Measurements from ENCODE around the gene FREM1. TPM values are rescaled to one million over a fixed set of nuclear protein-coding genes. Genes with fewer than 3 reads are reported as not detected.

FREM1 gene
- total RNA-seq, 1 experiment from 2014 or later: 1.2 TPM

GRCh38 chr9:14829204-14829603 is 81.0 kb downstream of the FREM1 start:
- Histone ChIP-seq H3K4me3 (ENCODE audit: low read length) (no peak overlapping the region), H3K27ac (ENCODE audit: low read length) (no peak overlapping the region), H3K9me2 (replicated peaks; ENCODE audit: low read length) (no peaks in the 10 kb centered on the region), H4K20me1 (ENCODE audit: low read length) (no peaks in the 10 kb centered on the region), H3K36me3 (ENCODE audit: low read depth, low read length) (no peaks in the 10 kb centered on the region), H2AFZ (ENCODE audit: low read length) (no peak overlapping the region), H3K79me2 (ENCODE audit: low read length) (no peaks in the 10 kb centered on the region), H3F3A (ENCODE audit: low read length, unreplicated experiment) (no peaks in the 10 kb centered on the region), H3K9me3 (ENCODE audit: low read length) (no peaks in the 10 kb centered on the region), H3K27me3 (ENCODE audit: low read length) (no peaks in the 10 kb centered on the region), H3K4me1 (ENCODE audit: insufficient read depth, low read length) (no peaks in the 10 kb centered on the region), H3K9ac (ENCODE audit: low read length) (no peak overlapping the region), H3K4me2 (ENCODE audit: low read length) (no peak overlapping the region)
- TF ChIP-seq CTCF (conservative IDR thresholded peaks at IDR 0.05; ENCODE audit: low read depth, low read length) (no peak), EZH2 (IDR thresholded peaks at IDR 0.05; ENCODE audit: low read length, unreplicated experiment) (no peak), EZH2phosphoT487 (IDR thresholded peaks at IDR 0.05; ENCODE audit: borderline replicate concordance, low read length) (no peak)
- BruUV-seq (replicated peaks): no TSS peak
- ChIA-PET POLR2A (ENCODE audit: unreplicated experiment) (interaction anchor here (0.6 kb wide), 1 partner anchor 478 kb away, joined by 4 read pairs; the partner anchor contains the start of gene TTC39B), CTCF (no interaction called here)
- DNase-seq (no peak), ATAC-seq (no peak)
- intact Hi-C loops (cut with micrococcal nuclease): no loop called here

DNA sequence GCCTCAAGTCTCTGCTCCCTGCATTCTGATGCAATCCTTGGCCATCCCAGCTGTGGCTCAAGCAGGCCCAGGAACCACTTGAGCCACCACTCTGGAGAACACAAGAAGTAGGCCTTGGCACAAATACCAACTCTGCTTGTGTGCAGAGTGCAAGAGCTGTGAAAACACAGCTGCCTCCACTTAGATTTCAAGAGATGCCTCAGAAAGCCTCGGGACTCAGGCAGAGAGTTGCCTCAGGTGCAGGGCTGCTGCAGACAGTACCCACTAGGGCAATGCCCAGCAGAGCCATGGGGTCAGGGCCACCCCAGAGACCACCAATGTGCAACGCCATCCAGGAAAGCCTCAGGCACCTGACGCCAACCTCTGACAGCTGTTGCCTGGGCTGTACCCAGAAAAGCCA is 82.4 kb downstream of the FREM1 start:
- TF ChIP-seq EZH2 (IDR thresholded peaks at IDR 0.05; ENCODE audit: low read length, unreplicated experiment) (no peak), EZH2phosphoT487 (IDR thresholded peaks at IDR 0.05; ENCODE audit: borderline replicate concordance, low read length) (no peak), CTCF (conservative IDR thresholded peaks at IDR 0.05; ENCODE audit: low read depth, low read length) (no peak)
- CTCF ChIA-PET: no interaction called here
- no peaks in the 10 kb centered on the region for H3K9me3 ChIP-seq (ENCODE audit: low read length)
- BruUV-seq (replicated peaks): no TSS peak
- no peak for ATAC-seq
- intact Hi-C loops (cut with micrococcal nuclease): no loop called here
- no peaks in the 10 kb centered on the region for H3K9me2 ChIP-seq (replicated peaks; ENCODE audit: low read length)
- DNase-seq: no peak
- no peaks in the 10 kb centered on the region for H3K79me2 ChIP-seq (ENCODE audit: low read length)
- no peak overlapping the region for H3K9ac ChIP-seq (ENCODE audit: low read length)
- no peak overlapping the region for H2AFZ ChIP-seq (ENCODE audit: low read length)
- POLR2A ChIA-PET (ENCODE audit: unreplicated experiment): no interaction called here
- H4K20me1 ChIP-seq (ENCODE audit: low read length): no peaks in the 10 kb centered on the region
- no peaks in the 10 kb centered on the region for H3K27me3 ChIP-seq (ENCODE audit: low read length)
- no peak overlapping the region for H3K27ac ChIP-seq (ENCODE audit: low read length)
- no peak overlapping the region for H3K4me2 ChIP-seq (ENCODE audit: low read length)
- no peaks in the 10 kb centered on the region for H3K36me3 ChIP-seq (ENCODE audit: low read depth, low read length)
- no peaks in the 10 kb centered on the region for H3K4me1 ChIP-seq (ENCODE audit: insufficient read depth, low read length)
- no peak overlapping the region for H3K4me3 ChIP-seq (ENCODE audit: low read length)
- H3F3A ChIP-seq (ENCODE audit: low read length, unreplicated experiment): no peaks in the 10 kb centered on the region

DNA sequence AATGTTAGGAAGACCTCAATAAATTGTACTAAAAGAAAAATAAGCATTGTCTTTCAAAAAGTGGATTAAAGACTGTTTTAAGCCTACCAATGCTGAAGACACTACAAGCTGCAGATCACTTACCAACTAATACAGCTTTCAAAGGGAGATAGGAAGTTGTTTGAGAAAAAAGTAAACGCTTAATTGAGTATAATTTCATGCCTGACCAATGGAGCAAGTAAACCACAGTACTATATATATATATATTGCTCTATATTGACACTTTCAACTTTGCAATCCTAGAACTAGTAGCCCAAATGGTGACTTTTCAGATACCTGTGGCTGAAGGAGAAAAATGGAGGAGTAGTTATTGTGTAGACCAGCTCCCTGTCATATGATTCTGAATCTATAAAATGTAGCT is 85.7 kb downstream of the FREM1 start:
- no peaks in the 10 kb centered on the region for H3K4me1 ChIP-seq (ENCODE audit: insufficient read depth, low read length)
- no peaks in the 10 kb centered on the region for H3K36me3 ChIP-seq (ENCODE audit: low read depth, low read length)
- ATAC-seq: no peak
- ChIA-PET CTCF (no interaction called here), POLR2A (ENCODE audit: unreplicated experiment) (no interaction called here)
- TF ChIP-seq EZH2phosphoT487 (IDR thresholded peaks at IDR 0.05; ENCODE audit: borderline replicate concordance, low read length) (no peak), CTCF (conservative IDR thresholded peaks at IDR 0.05; ENCODE audit: low read depth, low read length) (no peak), EZH2 (IDR thresholded peaks at IDR 0.05; ENCODE audit: low read length, unreplicated experiment) (no peak)
- no TSS peak for BruUV-seq (replicated peaks)
- no peak overlapping the region for H3K4me3 ChIP-seq (ENCODE audit: low read length)
- H3K9me3 ChIP-seq (ENCODE audit: low read length): no peaks in the 10 kb centered on the region
- no peaks in the 10 kb centered on the region for H4K20me1 ChIP-seq (ENCODE audit: low read length)
- no peak overlapping the region for H2AFZ ChIP-seq (ENCODE audit: low read length)
- H3K4me2 ChIP-seq (ENCODE audit: low read length): no peak overlapping the region
- no peaks in the 10 kb centered on the region for H3K27me3 ChIP-seq (ENCODE audit: low read length)
- no peaks in the 10 kb centered on the region for H3F3A ChIP-seq (ENCODE audit: low read length, unreplicated experiment)
- no peak overlapping the region for H3K27ac ChIP-seq (ENCODE audit: low read length)
- no peaks in the 10 kb centered on the region for H3K79me2 ChIP-seq (ENCODE audit: low read length)
- H3K9me2 ChIP-seq (replicated peaks; ENCODE audit: low read length): no peaks in the 10 kb centered on the region
- no peak overlapping the region for H3K9ac ChIP-seq (ENCODE audit: low read length)
- DNase-seq: no peak
- intact Hi-C loops (cut with micrococcal nuclease): no loop called here

All from PC-3 (cell line).